Measurements from ENCODE around the gene GPRIN1. TPM values are rescaled to one million over a fixed set of nuclear protein-coding genes. Genes with fewer than 3 reads are reported as not detected.

Gene GPRIN1
- total and polyA plus RNA-seq, 2 of the 4 experiments (the other 2 are of a cell fraction): 3.0 to 4.7 TPM

- DNase-seq: no peak
Measured at GRCh38 chr5:176637556-176637955, 27.6 kb upstream of the GPRIN1 start.

More at GRCh38 chr5:176637556-176637955, 27.6 kb upstream of the GPRIN1 start:
- Histone ChIP-seq H4K5ac (ENCODE audit: low read depth, low read length) (no peak overlapping the region), H3K18ac (ENCODE audit: low read depth, low read length) (no peak overlapping the region), H3K27me3 (ENCODE audit: control insufficient read depth, insufficient read depth, low read length) (peaks cover 66% of the 10 kb centered on the region), H3K14ac (replicated peaks; ENCODE audit: low read depth, low read length) (no peak overlapping the region), H2BK20ac (ENCODE audit: low read depth, low read length) (no peak overlapping the region), H3K4me2 (ENCODE audit: low read depth, low read length) (no peak overlapping the region), H4K20me1 (ENCODE audit: insufficient read depth, low read length) (no peaks in the 10 kb centered on the region), H3K4me1 (ENCODE audit: control insufficient read depth, insufficient read depth, low read length) (no peaks in the 10 kb centered on the region; the same call in 1 of the 2 replicates), H3K36me3 (ENCODE audit: control insufficient read depth, insufficient read depth, low read length) (no peaks in the 10 kb centered on the region), H4K91ac (ENCODE audit: insufficient read depth, low read depth, low read length) (no peak overlapping the region), H2AK9ac (replicated peaks; ENCODE audit: low read depth, low read length, poor library complexity) (no peak overlapping the region), H3K9me3 (ENCODE audit: control insufficient read depth, insufficient read depth, low read length) (peaks cover 5% of the 10 kb centered on the region), H3K9me1 (ENCODE audit: insufficient read depth, low read length) (no peaks in the 10 kb centered on the region), H3K4me3 (ENCODE audit: insufficient read depth, low read depth, low read length) (no peak overlapping the region), H3K56ac (ENCODE audit: extremely low read depth, insufficient read depth, low read length) (no peak overlapping the region), H2BK15ac (ENCODE audit: low read depth, low read length) (no peak overlapping the region), H3K23ac (ENCODE audit: low read depth, low read length) (no peak overlapping the region), H2BK5ac (ENCODE audit: low read depth, low read length, poor library complexity, severe bottlenecking) (no peak overlapping the region), H3K4ac (ENCODE audit: low read depth, low read length) (no peak overlapping the region), H3K27ac (ENCODE audit: insufficient read depth, low read length) (no peak overlapping the region), H2AK5ac (ENCODE audit: low read depth, low read length) (no peak overlapping the region), H3K9ac (ENCODE audit: low read depth, low read length) (no peak overlapping the region), H4K8ac (ENCODE audit: low read depth in 2 of 2, low read length in 2 of 2) (no peak overlapping the region), H3K79me1 (ENCODE audit: low read depth in 1 of 2, low read length in 2 of 2) (no peaks in the 10 kb centered on the region), H2AFZ (replicated peaks; ENCODE audit: low read length, poor library complexity) (no peak overlapping the region), H2BK120ac (ENCODE audit: low read depth, low read length) (no peak overlapping the region)
- no TSS peak for BruUV-seq (replicated peaks)
- in situ Hi-C loops (cut with MboI; ENCODE audit: low sequenced_read_pairs): no loop called here
- ATAC-seq (ENCODE audit: low read depth): no peak
- ChIA-PET POLR2A (ENCODE audit: unreplicated experiment) (no interaction called here), CTCF (no interaction called here)
- intact Hi-C loops (cut with micrococcal nuclease): no loop called here
- TF ChIP-seq CEBPB (IDR thresholded peaks at IDR 0.05; ENCODE audit: low read depth, low read length) (no peak), MAZ (IDR thresholded peaks at IDR 0.05; ENCODE audit: borderline replicate concordance, low read depth, low read length) (no peak), CHD1 (IDR thresholded peaks at IDR 0.05; ENCODE audit: low read depth, low read length) (no peak), CTCF (conservative IDR thresholded peaks at IDR 0.05; ENCODE audit: low read depth, low read length) (no peak), RCOR1 (IDR thresholded peaks at IDR 0.05; ENCODE audit: insufficient replicate concordance, low read length) (no peak), SMC3 (IDR thresholded peaks at IDR 0.05; ENCODE audit: low read depth, low read length) (no peak), MAFK (IDR thresholded peaks at IDR 0.05; ENCODE audit: low read depth, low read length) (no peak), BHLHE40 (IDR thresholded peaks at IDR 0.05; ENCODE audit: low read depth, low read length) (no peak), ELK1 (IDR thresholded peaks at IDR 0.05; ENCODE audit: borderline replicate concordance, low read depth, low read length) (no peak), RAD21 (IDR thresholded peaks at IDR 0.05; ENCODE audit: low read length) (no peak), POLR2A (IDR thresholded peaks at IDR 0.05; ENCODE audit: low read depth, low read length) (no peak), RFX5 (IDR thresholded peaks at IDR 0.05; ENCODE audit: low read depth, low read length) (no peak), USF2 (IDR thresholded peaks at IDR 0.05; ENCODE audit: low read depth, low read length) (no peak), MXI1 (IDR thresholded peaks at IDR 0.05; ENCODE audit: borderline replicate concordance, low read depth, low read length) (no peak), FOS (IDR thresholded peaks at IDR 0.05; ENCODE audit: low read depth, low read length) (no peak), NFE2L2 (IDR thresholded peaks at IDR 0.05; ENCODE audit: low read depth, low read length) (no peak)
- 40% methylated on average over 3 of the region's 4 CpGs; no CpG with 5 or more reads in 1 of the 2 experiments for WGBS, 2 experiments (ENCODE audit: extremely low coverage in 2 of 2, insufficient read length in 1 of 2)
- dilution Hi-C loops (cut with HindIII; ENCODE audit: low sequenced_read_pairs, unreplicated experiment): no loop called here

All from IMR-90 (cell line).